DOHH2 (cell line): ENCODE results near the gene CLIP2.

Source experiments
- H3F3A ChIP-seq: fragments of 200-600 bp; sonication (generic), shearing (Covaris generic); 2 replicates; pipeline ENCODE4 v1.6.0; 2016; ENCODE audit warnings: antibody characterized with exemption, mild to moderate bottlenecking; ENCODE audit not compliant: control insufficient read depth, insufficient read depth
- H3K27ac ChIP-seq: fragments of 200-600 bp; sonication (generic); 2 replicates; pipeline ENCODE4 v1.5.1; 2014; ENCODE audit warnings: low read depth, mild to moderate bottlenecking, low read length, moderate library complexity
- H3K27me3 ChIP-seq: fragments of 200-600 bp; sonication (generic); 2 replicates; pipeline ENCODE4 v1.6.1; 2014; ENCODE audit warnings: mild to moderate bottlenecking, low read length, mixed read lengths; ENCODE audit not compliant: control insufficient read depth
- H3K36me3 ChIP-seq: fragments of 200-600 bp; sonication (generic); 2 replicates; pipeline ENCODE4 v1.6.1; 2014; ENCODE audit warnings: mild to moderate bottlenecking, low read length, moderate library complexity, mixed read lengths; ENCODE audit not compliant: control insufficient read depth
- H3K4me1 ChIP-seq: fragments of 200-600 bp; sonication (generic); 2 replicates; pipeline ENCODE4 v1.6.1; 2014; ENCODE audit warnings: mild to moderate bottlenecking, low read length, mixed read lengths; ENCODE audit not compliant: control insufficient read depth
- H3K4me2 ChIP-seq: fragments of 200-600 bp; sonication (generic); 2 replicates; pipeline ENCODE4 v1.6.0; 2014; ENCODE audit warnings: mild to moderate bottlenecking, low read length, moderate library complexity
- H3K4me3 ChIP-seq: fragments of 200-600 bp; sonication (generic); 2 replicates; pipeline ENCODE4 v1.5.1; 2014; ENCODE audit warnings: mild to moderate bottlenecking, low read length, mixed read lengths
- H3K79me2 ChIP-seq: fragments of 200-600 bp; sonication (generic); 2 replicates; pipeline ENCODE4 v1.6.1; 2014; ENCODE audit warnings: mild to moderate bottlenecking, low read length, mixed read lengths; ENCODE audit not compliant: control insufficient read depth
- H3K9me2 ChIP-seq: fragments of 200-600 bp; sonication (generic); replicated peaks from 2 replicates; pipeline ENCODE4 v1.6.1; 2014; ENCODE audit warnings: mild to moderate bottlenecking, low read length, mixed read lengths; ENCODE audit not compliant: control insufficient read depth
- H3K9me3 ChIP-seq: fragments of 200-600 bp; sonication (generic); 2 replicates; pipeline ENCODE4 v1.6.1; 2014; ENCODE audit warnings: antibody characterized with exemption, low read length, mixed read lengths; ENCODE audit not compliant: control insufficient read depth, insufficient read depth
- H4K20me1 ChIP-seq: fragments of 200-600 bp; sonication (generic); 2 replicates; pipeline ENCODE4 v1.6.0; 2014; ENCODE audit warnings: low read depth, mild to moderate bottlenecking, antibody characterized with exemption, low read length, moderate library complexity; ENCODE audit not compliant: control insufficient read depth, insufficient read depth
- EZH2phosphoT487 ChIP-seq: fragments of 200-600 bp; sonication (generic); IDR thresholded peaks from 2 replicates; pipeline ENCODE4 v1.6.1; 2017; ENCODE audit warnings: borderline replicate concordance, mild to moderate bottlenecking, antibody characterized with exemption, low read length, moderate library complexity, mixed read lengths
- TF ChIP-seq, protein P1 (sequence below): fragments of 200-600 bp; sonication (generic); IDR thresholded peaks from one replicate; pipeline ENCODE4 v1.5.1; 2014; ENCODE audit warnings: antibody characterized with exemption, mild to moderate bottlenecking, low read depth, low read length; ENCODE audit not compliant: poor library complexity, severe bottlenecking

The CLIP2 gene

GRCh38 chr7:74454925-74455288, 165.7 kb downstream of the CLIP2 start:
- peak overlapping the region; percentile 79 for H3K4me2 ChIP-seq
- TF ChIP-seq, protein P1, sequence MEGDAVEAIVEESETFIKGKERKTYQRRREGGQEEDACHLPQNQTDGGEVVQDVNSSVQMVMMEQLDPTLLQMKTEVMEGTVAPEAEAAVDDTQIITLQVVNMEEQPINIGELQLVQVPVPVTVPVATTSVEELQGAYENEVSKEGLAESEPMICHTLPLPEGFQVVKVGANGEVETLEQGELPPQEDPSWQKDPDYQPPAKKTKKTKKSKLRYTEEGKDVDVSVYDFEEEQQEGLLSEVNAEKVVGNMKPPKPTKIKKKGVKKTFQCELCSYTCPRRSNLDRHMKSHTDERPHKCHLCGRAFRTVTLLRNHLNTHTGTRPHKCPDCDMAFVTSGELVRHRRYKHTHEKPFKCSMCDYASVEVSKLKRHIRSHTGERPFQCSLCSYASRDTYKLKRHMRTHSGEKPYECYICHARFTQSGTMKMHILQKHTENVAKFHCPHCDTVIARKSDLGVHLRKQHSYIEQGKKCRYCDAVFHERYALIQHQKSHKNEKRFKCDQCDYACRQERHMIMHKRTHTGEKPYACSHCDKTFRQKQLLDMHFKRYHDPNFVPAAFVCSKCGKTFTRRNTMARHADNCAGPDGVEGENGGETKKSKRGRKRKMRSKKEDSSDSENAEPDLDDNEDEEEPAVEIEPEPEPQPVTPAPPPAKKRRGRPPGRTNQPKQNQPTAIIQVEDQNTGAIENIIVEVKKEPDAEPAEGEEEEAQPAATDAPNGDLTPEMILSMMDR, result no peak
- TF ChIP-seq EZH2phosphoT487, result no peak
- H3K79me2 ChIP-seq, result peaks cover 61% of the 10 kb centered on the region
- peaks cover 2% of the 10 kb centered on the region; the same call in 1 of the 2 replicates for H4K20me1 ChIP-seq
- no peak overlapping the region; the same call in 1 of the 2 replicates for H3K27ac ChIP-seq
- peaks cover 13% of the 10 kb centered on the region for H3K36me3 ChIP-seq
- H3K27me3 ChIP-seq, result no peaks in the 10 kb centered on the region
- peak overlapping the region; percentile 78 for H3K4me3 ChIP-seq
- H3F3A ChIP-seq, result peaks cover 10% of the 10 kb centered on the region
- H3K4me1 ChIP-seq, result peaks cover 59% of the 10 kb centered on the region
- peaks cover 9% of the 10 kb centered on the region; the same call in 1 of the 2 replicates for H3K9me3 ChIP-seq
- no peaks in the 10 kb centered on the region for H3K9me2 ChIP-seq

DNA sequence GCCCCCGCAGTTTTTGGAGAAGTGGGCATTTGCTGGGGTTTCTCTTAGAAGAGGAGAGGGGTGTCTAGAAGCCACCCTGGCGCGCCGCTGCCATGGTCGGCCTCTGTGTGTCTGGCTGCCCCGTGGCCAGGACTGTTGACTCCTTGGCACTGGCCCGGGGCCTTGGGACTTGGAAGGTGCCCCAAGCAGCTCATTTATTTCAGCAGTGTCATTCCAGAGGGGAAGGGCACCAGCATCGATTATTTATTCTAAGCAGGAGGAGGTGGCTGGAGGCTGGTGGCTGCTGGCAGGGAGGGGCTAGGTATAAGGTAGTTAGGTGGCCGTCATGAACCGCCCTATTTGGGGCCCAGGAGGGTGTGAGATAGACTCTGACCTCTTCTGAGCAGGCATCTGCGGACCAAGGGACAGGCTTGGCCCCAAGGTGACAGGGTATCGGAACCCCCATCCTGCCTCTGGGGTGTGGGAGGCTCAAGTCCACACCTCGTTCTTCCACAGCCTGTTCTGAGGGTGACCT, 166.1 kb downstream of the CLIP2 start:
- TF ChIP-seq, protein P1, result no peak
- TF ChIP-seq EZH2phosphoT487, result no peak
- H3K4me2 ChIP-seq, result peak overlapping the region; percentile 79
- peaks cover 56% of the 10 kb centered on the region for H3K4me1 ChIP-seq
- H3K27me3 ChIP-seq, result no peaks in the 10 kb centered on the region
- H3K9me3 ChIP-seq, result peaks cover 9% of the 10 kb centered on the region; the same call in 1 of the 2 replicates
- H3K36me3 ChIP-seq, result peaks cover 13% of the 10 kb centered on the region
- peak overlapping the region; percentile 78 for H3K4me3 ChIP-seq
- H3K79me2 ChIP-seq, result peaks cover 65% of the 10 kb centered on the region
- no peak overlapping the region for H3K27ac ChIP-seq
- peaks cover 2% of the 10 kb centered on the region; the same call in 1 of the 2 replicates for H4K20me1 ChIP-seq
- peaks cover 10% of the 10 kb centered on the region for H3F3A ChIP-seq
- H3K9me2 ChIP-seq, result no peaks in the 10 kb centered on the region
